RWPE2 (cell line): ENCODE measurements around the gene CRACDL.

Experiments
- ATAC-seq: fragments of 200-7000 bp; cut with Tn5 transposase; 3 replicates; pipeline ENCODE4 v1.9.1; 2021; ENCODE audit warnings: low read depth
- DNase-seq: peaks from one replicate; pipeline ENCODE4 v3.0.0-alpha.2; 2020; ENCODE audit warnings: low spot score
- H3K27ac ChIP-seq: fragments of 450-650 bp; 2 replicates; pipeline ENCODE4 v1.5.1; 2017; ENCODE audit warnings: mild to moderate bottlenecking; ENCODE audit not compliant: poor library complexity, severe bottlenecking
- H3K27me3 ChIP-seq: fragments of 250-450 bp; sonication (Bioruptor Pico); 2 replicates; pipeline ENCODE4 v1.5.1; 2021; ENCODE audit warnings: mild to moderate bottlenecking, moderate library complexity; ENCODE audit not compliant: insufficient read depth, poor library complexity, severe bottlenecking
- H3K36me3 ChIP-seq: fragments of 250-450 bp; sonication (Bioruptor Pico); 2 replicates; pipeline ENCODE4 v1.5.1; 2020; ENCODE audit warnings: low read depth, mild to moderate bottlenecking, moderate library complexity
- H3K4me1 ChIP-seq: fragments of 250-450 bp; sonication (Bioruptor Pico); 2 replicates; pipeline ENCODE4 v1.5.1; 2021; ENCODE audit warnings: mild to moderate bottlenecking, moderate library complexity; ENCODE audit not compliant: insufficient read depth, poor library complexity, severe bottlenecking
- H3K4me3 ChIP-seq: fragments of 250-450 bp; sonication (Bioruptor Pico); 2 replicates; pipeline ENCODE4 v1.5.1; 2021; ENCODE audit warnings: mild to moderate bottlenecking, moderate library complexity; ENCODE audit not compliant: severe bottlenecking
- H3K9me3 ChIP-seq: fragments of 250-450 bp; sonication (Bioruptor Pico); 2 replicates; pipeline ENCODE4 v1.5.1; 2021; ENCODE audit warnings: mild to moderate bottlenecking, moderate library complexity; ENCODE audit not compliant: severe bottlenecking
- CTCF ChIP-seq: fragments of 450-650 bp; IDR thresholded peaks from one replicate; pipeline ENCODE4 v1.5.1; 2017; ENCODE audit warnings: mild to moderate bottlenecking, moderate library complexity; ENCODE audit not compliant: poor library complexity, severe bottlenecking

Gene CRACDL

GRCh38 chr2:98810588-98810928, 125.5 kb downstream of the CRACDL start:
- Histone ChIP-seq H3K4me1 (peaks cover 11% of the 10 kb centered on the region), H3K4me3 (no peak overlapping the region), H3K27ac (no peak overlapping the region), H3K27me3 (no peaks in the 10 kb centered on the region), H3K36me3 (no peaks in the 10 kb centered on the region), H3K9me3 (no peaks in the 10 kb centered on the region)
- DNase-seq (no peak), ATAC-seq (no peak)
- TF ChIP-seq CTCF = no peak

GRCh38 chr2:98809878-98810587, 126.0 kb downstream of the CRACDL start:
- H3K9me3 ChIP-seq = no peaks in the 10 kb centered on the region
- no peak for TF ChIP-seq CTCF
- no peaks in the 10 kb centered on the region for H3K36me3 ChIP-seq
- DNase-seq (no peak), ATAC-seq (no peak)
- H3K27me3 ChIP-seq = no peaks in the 10 kb centered on the region
- H3K4me1 ChIP-seq = peaks cover 17% of the 10 kb centered on the region
- no peak overlapping the region for H3K27ac ChIP-seq
- H3K4me3 ChIP-seq = no peak overlapping the region

GRCh38 chr2:98809116-98809515, 126.9 kb downstream of the CRACDL start:
- Histone ChIP-seq H3K4me3 (no peak overlapping the region), H3K27ac (no peak overlapping the region), H3K27me3 (no peaks in the 10 kb centered on the region), H3K9me3 (no peaks in the 10 kb centered on the region), H3K36me3 (no peaks in the 10 kb centered on the region), H3K4me1 (peaks cover 19% of the 10 kb centered on the region)
- no peak for TF ChIP-seq CTCF
- DNase-seq = no peak
- ATAC-seq = no peak

- no peak for TF ChIP-seq CTCF
- Histone ChIP-seq H3K4me3 (no peak overlapping the region), H3K4me1 (peaks cover 19% of the 10 kb centered on the region), H3K27me3 (no peaks in the 10 kb centered on the region), H3K27ac (no peak overlapping the region), H3K9me3 (no peaks in the 10 kb centered on the region), H3K36me3 (no peaks in the 10 kb centered on the region)
- no peak for DNase-seq
- ATAC-seq = no peak
Measured at GRCh38 chr2:98808546-98808945, 127.5 kb downstream of the CRACDL start.

GRCh38 chr2:98807929-98808328, 128.1 kb downstream of the CRACDL start:
- no peak for DNase-seq
- no peaks in the 10 kb centered on the region for H3K27me3 ChIP-seq
- no peak for ATAC-seq

More at GRCh38 chr2:98807929-98808328, 128.1 kb downstream of the CRACDL start:
- H3K4me1 ChIP-seq = peaks cover 19% of the 10 kb centered on the region
- no peak overlapping the region for H3K27ac ChIP-seq
- TF ChIP-seq CTCF = no peak
- H3K4me3 ChIP-seq = no peak overlapping the region
- no peaks in the 10 kb centered on the region for H3K9me3 ChIP-seq
- no peaks in the 10 kb centered on the region for H3K36me3 ChIP-seq
